NB4 (cell line): ENCODE data around the gene FRS2.

Experiments used
- MAX ChIP-seq: IDR thresholded peaks from 2 replicates; pipeline ENCODE4 v1.6.1; 2011; ENCODE audit warnings: low read depth, low read length
- TF ChIP-seq, protein P1 (sequence below): IDR thresholded peaks from one replicate; pipeline ENCODE4 v1.5.1; 2012; ENCODE audit warnings: low read depth, low read length

DNA sequence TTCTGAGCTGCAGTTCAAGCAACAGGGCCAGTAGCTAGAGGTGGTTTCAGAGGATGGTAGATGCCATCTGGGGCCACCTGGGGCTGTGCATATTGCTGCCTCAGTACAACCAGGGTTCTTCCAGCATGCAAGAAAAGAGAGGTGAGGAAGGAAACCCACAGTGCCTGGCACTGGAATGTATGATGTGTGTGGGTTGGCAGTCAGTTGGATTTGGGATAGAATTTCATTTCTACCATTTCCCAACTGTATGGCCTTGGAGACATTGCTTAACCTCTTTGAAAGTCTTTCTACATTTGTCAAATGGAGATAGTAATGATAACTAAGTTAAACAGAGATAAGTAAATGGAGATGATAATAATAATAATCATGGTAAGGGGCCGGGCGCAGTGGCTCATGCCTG lies 150.7 kb downstream of the FRS2 start:
- no peak for TF ChIP-seq MAX
- TF ChIP-seq, protein P1, sequence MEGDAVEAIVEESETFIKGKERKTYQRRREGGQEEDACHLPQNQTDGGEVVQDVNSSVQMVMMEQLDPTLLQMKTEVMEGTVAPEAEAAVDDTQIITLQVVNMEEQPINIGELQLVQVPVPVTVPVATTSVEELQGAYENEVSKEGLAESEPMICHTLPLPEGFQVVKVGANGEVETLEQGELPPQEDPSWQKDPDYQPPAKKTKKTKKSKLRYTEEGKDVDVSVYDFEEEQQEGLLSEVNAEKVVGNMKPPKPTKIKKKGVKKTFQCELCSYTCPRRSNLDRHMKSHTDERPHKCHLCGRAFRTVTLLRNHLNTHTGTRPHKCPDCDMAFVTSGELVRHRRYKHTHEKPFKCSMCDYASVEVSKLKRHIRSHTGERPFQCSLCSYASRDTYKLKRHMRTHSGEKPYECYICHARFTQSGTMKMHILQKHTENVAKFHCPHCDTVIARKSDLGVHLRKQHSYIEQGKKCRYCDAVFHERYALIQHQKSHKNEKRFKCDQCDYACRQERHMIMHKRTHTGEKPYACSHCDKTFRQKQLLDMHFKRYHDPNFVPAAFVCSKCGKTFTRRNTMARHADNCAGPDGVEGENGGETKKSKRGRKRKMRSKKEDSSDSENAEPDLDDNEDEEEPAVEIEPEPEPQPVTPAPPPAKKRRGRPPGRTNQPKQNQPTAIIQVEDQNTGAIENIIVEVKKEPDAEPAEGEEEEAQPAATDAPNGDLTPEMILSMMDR = no peak
